Hematopoietic multipotent progenitor cell treated with erythropoietin and hydrocortisone succinate and interleukin-3 and kit ligand, for 8 days (in vitro differentiated cells): ENCODE results near the gene FAM228B.
"Not testable (repeated sequence)": the region's sequence is repeated elsewhere in the genome, so short reads cannot be mapped to it uniquely, and the experiment has no call there.

ENCODE experiments used
- DNase-seq: peaks from one replicate; pipeline ENCODE4 v3.0.0-alpha.2; 2015

Gene FAM228B

GRCh38 chr2:24162494-24162893 is 39.2 kb downstream of the FAM228B start:
- DNase-seq = no peak

GRCh38 chr2:24163186-24163585 is 39.9 kb downstream of the FAM228B start:
- DNase-seq = no peak

GRCh38 chr2:24163601-24164000 is 40.3 kb downstream of the FAM228B start:
- DNase-seq = no peak

GRCh38 chr2:24164416-24164973 is 41.2 kb downstream of the FAM228B start:
- DNase-seq = peak; percentile 43

- DNase-seq = no peak
Observed at GRCh38 chr2:24169023-24169422, 45.8 kb downstream of the FAM228B start.

GRCh38 chr2:24174851-24175277 is 51.6 kb downstream of the FAM228B start, which contains the start of gene FAM228A:
TSS of gene FAM228A (plus strand) at chr2:24175053. CDS start at chr2:24175481, 428 bp downstream.
- DNase-seq = no peak

- DNase-seq = no peak
Observed at GRCh38 chr2:24175631-24176187, 52.4 kb downstream of the FAM228B start.

GRCh38 chr2:24176326-24176725 is 53.1 kb downstream of the FAM228B start:
- no peak for DNase-seq

- DNase-seq = no peak
Observed at GRCh38 chr2:24179683-24180082, 56.4 kb downstream of the FAM228B start.

- DNase-seq = no peak
Observed at GRCh38 chr2:24181849-24182248, 58.6 kb downstream of the FAM228B start.

- no peak for DNase-seq
Observed at GRCh38 chr2:24182507-24182906, 59.2 kb downstream of the FAM228B start.

GRCh38 chr2:24183366-24184069 is 60.2 kb downstream of the FAM228B start:
- no peak for DNase-seq

GRCh38 chr2:24189551-24189950 is 66.3 kb downstream of the FAM228B start:
- no peak for DNase-seq

GRCh38 chr2:24190503-24190902 is 67.2 kb downstream of the FAM228B start:
- no peak for DNase-seq

- DNase-seq = no peak
Observed at GRCh38 chr2:24191156-24191555, 67.9 kb downstream of the FAM228B start.

GRCh38 chr2:24191848-24192247 is 68.6 kb downstream of the FAM228B start:
- DNase-seq = no peak

GRCh38 chr2:24197213-24197612 is 73.9 kb downstream of the FAM228B start:
- DNase-seq = not testable (repeated sequence)

- no peak for DNase-seq
Observed at GRCh38 chr2:24199968-24200590, 76.8 kb downstream of the FAM228B start.

GRCh38 chr2:24200799-24201198 is 77.5 kb downstream of the FAM228B start:
- no peak for DNase-seq

GRCh38 chr2:24203029-24203786 is 79.9 kb downstream of the FAM228B start:
- DNase-seq = no peak

GRCh38 chr2:24203787-24204150 is 80.5 kb downstream of the FAM228B start:
- DNase-seq = no peak

- DNase-seq = no peak
Observed at GRCh38 chr2:24204505-24204904, 81.2 kb downstream of the FAM228B start.

- DNase-seq = no peak
Observed at GRCh38 chr2:24205131-24205530, 81.9 kb downstream of the FAM228B start.
